Measurements from ENCODE around the gene SH2B3.

DNA sequence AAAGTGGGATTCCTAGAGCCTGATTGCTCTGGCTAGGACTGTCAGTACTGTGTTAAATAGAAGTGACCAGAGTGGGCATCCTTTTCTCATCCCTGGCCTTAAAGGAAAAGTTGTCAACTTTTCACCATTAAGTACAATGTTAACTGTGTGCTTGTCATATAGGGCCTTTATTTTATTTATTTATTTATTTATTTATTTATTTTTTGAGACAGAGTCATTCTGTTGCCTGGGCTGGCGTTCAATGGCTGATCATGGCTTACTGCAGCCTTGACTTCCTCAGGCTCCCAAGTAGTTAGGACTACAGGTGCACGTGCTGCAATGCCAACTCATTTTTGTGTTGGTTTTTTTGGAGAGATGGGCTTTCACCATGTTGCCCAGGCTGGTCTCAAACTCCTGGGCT, 11.6 kb downstream of the SH2B3 start:
- TF ChIP-seq CTCF (IDR thresholded peaks at IDR 0.05) (no peak), POLR2A (IDR thresholded peaks at IDR 0.05) (no peak)

All from esophagus squamous epithelium (tissue), 4 donors.